WI38 (cell line): ENCODE measurements around the gene PEX14.

Source experiments
- H3K4me3 ChIP-seq: 2 replicates; pipeline ENCODE4 v1.5.1; 2011; ENCODE audit warnings: low read depth, mild to moderate bottlenecking, control low read depth, low read length
- CTCF ChIP-seq: IDR thresholded peaks from 2 replicates; pipeline ENCODE4 v1.5.1; 2012; ENCODE audit warnings: low read depth, mild to moderate bottlenecking, control low read depth, low read length

The PEX14 gene

GRCh38 chr1:10659218-10659617, 184.5 kb downstream of the PEX14 start:
- TF ChIP-seq CTCF: no peak
- H3K4me3 ChIP-seq: no peak overlapping the region

DNA sequence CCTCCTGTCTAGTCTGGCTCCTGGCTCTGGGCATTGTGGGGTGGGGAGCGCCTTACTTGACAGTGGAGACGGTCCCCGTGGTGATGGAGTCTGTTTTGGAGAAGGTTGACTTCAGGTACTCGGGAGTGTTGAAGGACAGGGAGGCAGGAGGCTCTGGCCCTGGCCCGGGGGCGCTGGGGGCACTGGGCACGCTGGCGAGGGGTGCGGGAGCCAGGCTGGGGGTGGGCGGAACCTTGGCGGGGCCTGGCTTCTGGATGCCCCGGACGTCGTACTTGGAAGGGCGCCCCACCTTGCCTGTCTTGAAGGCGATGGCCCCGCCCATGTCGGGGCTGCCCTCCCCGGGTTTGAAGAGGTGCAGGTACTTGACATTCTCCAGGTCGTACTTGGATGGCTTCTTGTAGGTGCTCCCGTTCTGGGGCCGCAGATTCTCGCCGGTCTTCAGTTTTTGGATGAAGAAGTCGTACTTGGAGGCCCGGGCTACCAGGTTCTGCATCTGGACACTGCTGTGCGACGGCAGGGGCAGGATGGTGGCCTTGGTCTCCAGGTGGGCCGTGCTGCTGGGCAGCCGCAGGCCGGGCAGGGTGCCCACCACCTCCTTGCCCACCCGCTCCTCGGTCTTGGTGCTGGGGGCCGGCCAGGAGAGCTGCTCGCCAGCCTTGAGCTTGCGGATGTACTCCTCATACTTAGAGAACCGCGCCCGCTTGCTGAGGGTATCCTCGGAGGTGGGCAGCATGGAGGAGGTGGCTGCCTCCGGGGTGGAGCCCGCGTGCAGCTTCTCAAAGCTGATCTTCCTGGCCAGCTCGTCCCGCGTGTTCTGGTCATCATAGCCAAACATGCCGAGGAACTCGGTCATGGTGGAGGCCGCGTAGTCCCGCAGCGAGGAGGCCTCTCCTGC, 185.1 kb downstream of the PEX14 start:
- TF ChIP-seq CTCF: no peak
- H3K4me3 ChIP-seq: no peak overlapping the region

DNA sequence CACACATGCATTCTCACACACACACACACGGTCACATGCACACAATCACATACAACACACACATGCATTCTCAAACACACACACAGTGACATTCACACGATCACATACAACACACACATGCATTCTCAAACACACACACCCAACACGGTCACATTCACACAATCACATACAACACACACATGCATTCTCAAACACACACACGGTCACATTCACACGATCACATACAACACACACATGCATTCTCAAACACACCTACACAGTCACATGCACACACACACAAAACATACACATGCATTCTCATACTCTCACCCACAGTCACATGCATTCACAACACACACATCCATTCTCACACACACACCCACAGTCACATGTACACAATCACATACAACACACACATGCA, 186.7 kb downstream of the PEX14 start:
- TF ChIP-seq CTCF: no peak

DNA sequence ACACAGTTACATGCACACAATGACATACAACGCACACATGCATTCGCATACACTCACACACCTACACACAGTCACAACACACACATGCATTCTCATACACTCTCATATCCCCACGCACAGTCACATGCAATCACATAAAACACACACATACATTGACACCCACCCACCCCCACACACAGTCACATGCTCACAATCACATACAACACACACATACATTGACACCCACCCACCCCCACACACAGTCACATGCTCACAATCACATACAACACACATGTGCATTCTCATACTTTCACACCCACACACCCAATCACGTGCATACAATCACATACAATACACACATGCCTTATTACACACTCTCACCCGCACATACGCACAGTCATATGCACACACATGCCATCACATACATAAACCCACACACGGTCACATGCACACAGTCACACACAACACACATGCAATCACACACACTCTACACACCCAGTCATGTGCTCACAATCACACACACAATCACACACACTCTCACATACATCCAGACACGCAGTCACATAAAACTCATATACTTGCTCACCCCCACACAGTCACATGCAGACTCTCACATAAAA, 187.4 kb downstream of the PEX14 start:
- no peak for TF ChIP-seq CTCF
- no peak overlapping the region for H3K4me3 ChIP-seq

More for the DNA sequence above, 186.7 kb downstream of the PEX14 start:
- H3K4me3 ChIP-seq: no peak overlapping the region

DNA sequence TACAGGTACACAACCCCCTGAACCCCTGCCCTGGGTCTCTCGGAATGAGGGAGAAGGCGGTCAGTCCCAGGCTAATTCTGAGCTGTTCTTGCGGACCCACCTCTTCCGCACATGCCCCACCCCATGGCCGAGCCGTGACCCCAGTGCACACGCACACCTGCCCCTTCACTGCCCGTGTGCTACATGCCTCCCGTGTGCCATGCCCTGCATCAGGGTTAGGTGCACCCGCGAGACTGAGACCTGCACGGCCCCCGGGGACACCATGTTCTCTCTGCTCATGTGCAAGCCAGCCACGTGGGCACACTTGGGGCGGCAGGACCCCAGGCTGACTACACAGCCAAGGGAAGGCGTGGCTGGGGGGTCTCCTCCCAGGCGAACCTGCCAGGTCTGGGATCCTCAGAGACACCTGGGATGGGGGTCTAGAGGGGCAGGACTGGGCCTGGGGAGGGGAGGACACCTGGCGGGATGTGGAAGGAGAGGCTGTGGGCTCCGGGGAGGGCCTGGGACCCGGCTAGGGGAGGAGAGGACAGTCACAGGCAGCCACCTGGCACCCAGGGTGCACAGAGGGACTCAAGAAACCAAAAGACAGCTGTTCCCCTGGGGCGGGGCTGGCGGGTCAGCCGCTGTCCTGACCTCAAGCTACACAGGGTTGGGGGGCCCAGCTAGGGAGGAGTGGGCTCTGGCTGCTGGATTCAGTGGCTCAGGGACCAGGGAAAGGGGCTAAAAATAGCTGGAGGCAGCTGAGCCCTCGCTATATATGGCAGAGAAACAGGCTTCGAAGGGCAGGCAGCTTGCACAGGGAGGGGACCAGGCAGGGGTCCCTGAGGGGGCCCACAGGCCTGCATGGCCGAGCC, 188.3 kb downstream of the PEX14 start:
- H3K4me3 ChIP-seq: no peak overlapping the region
- no peak for TF ChIP-seq CTCF

DNA sequence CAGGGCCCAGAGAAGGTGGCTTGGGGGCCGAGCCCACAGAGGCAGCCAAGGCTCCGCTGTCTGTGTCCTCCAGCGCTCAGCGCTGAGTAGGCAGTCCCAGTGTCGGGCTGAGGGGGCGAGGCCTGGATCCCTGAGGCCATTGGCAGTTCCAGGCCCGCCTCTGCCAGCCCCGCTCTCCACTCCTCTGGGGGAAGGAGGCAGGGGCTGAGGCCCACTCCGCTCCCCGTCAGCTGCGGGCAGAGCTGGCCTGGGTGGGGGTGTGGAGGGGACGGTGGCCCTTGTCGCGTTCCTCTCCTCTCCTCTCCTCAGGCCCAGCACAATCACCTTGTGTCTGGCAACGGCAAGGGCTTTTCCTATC, 188.9 kb downstream of the PEX14 start:
- no peak for TF ChIP-seq CTCF

More for the DNA sequence above, 188.9 kb downstream of the PEX14 start:
- H3K4me3 ChIP-seq: no peak overlapping the region
